A549 (cell line): ENCODE measurements around the gene OR5L1. TPM values are rescaled to one million over a fixed set of nuclear protein-coding genes. Genes with fewer than 3 reads are reported as not detected.

ENCODE experiments used
- ATAC-seq, 2 experiments: fragments of 200-7000 bp in 1 of 2; fragments of >200 bp in 1 of 2; cut with Nextera tagmentation in 1 of 2; cut with Tn5 transposase in 1 of 2; 3 replicates each; pipeline versions ENCODE4 v1.8.0 to v1.9.1; 2018 to 2020; ENCODE audit warnings: mild to moderate bottlenecking in 1 of 2, moderate library complexity in 1 of 2
- CTCF ChIA-PET: fragments of 300-600 bp; sonication (Branson Sonifier 250); formaldehyde crosslinking; extraction: SDS; loops from one replicate; lab custom pipeline; 2021; ENCODE audit warnings: antibody characterized with exemption, inconsistent platforms; lab: Yijun Ruan, JAX
- POLR2A ChIA-PET: fragments of 350-600 bp; formaldehyde crosslinking; extraction: SDS; loops from one replicate; lab custom pipeline; 2021; ENCODE audit warnings: antibody characterized with exemption, inconsistent platforms; lab: Yijun Ruan, JAX
- DNase-seq, 2 experiments: peaks; one replicate each; pipeline versions ENCODE4 v3.0.0 to v3.0.0-alpha.2; 2011 to 2016; ENCODE audit warnings: low read depth in 1 of 2, low spot score in 1 of 2
- FAIRE-seq: peaks from 2 replicates; lab custom pipeline; 2011; peaks lifted over from hg19 to GRCh38; lab: Jason Lieb, UNC
- H3K27ac ChIP-seq, 2 experiments: fragments of >200 bp; sonication (Bioruptor Twin); formaldehyde crosslinking; 3 replicates each; pipeline ENCODE4 v1.5.1; 2016 to 2017
- H3K4me1 ChIP-seq: fragments of >200 bp; sonication (Bioruptor Twin); formaldehyde crosslinking; 3 replicates; pipeline ENCODE4 v1.6.1; 2016
- H3K4me2 ChIP-seq: fragments of >200 bp; sonication (Bioruptor Twin); formaldehyde crosslinking; 3 replicates; pipeline ENCODE4 v1.6.1; 2016
- H3K4me3 ChIP-seq: fragments of >200 bp; sonication (Bioruptor Twin); formaldehyde crosslinking; 3 replicates; pipeline ENCODE4 v1.5.1; 2016
- H3K9me3 ChIP-seq: fragments of >200 bp; sonication (Bioruptor Twin); formaldehyde crosslinking; 3 replicates; pipeline ENCODE4 v1.6.1; 2016
- CHD2 ChIP-seq: fragments of 150-350 bp; IDR thresholded peaks from 2 replicates; pipeline ENCODE4 v1.6.1; 2014; ENCODE audit warnings: low read length; ENCODE audit not compliant: partially characterized antibody
- CTCF ChIP-seq: fragments of >200 bp; sonication (Bioruptor Twin); formaldehyde crosslinking; IDR thresholded peaks from 3 replicates; pipeline ENCODE4 v1.5.1; 2016
- ELK1 ChIP-seq: fragments of 150-350 bp; IDR thresholded peaks from 2 replicates; pipeline ENCODE4 v1.6.1; 2014; ENCODE audit warnings: low read depth, mild to moderate bottlenecking, low read length
- EP300 ChIP-seq, 2 experiments: fragments of >200 bp; sonication (Bioruptor Twin); formaldehyde crosslinking; IDR thresholded peaks; 2 replicates in 1 of 2; 3 replicates in 1 of 2; pipeline ENCODE4 v1.6.1; 2016 to 2017
- FOSB ChIP-seq: fragments of 250-450 bp; sonication (Bioruptor Pico); IDR thresholded peaks from 2 replicates; pipeline ENCODE4 v1.5.0; 2020; ENCODE audit warnings: mild to moderate bottlenecking, moderate library complexity
- JUNB ChIP-seq: fragments of >200 bp; sonication (Bioruptor Twin); formaldehyde crosslinking; IDR thresholded peaks from 2 replicates; pipeline ENCODE4 v1.6.1; 2016
- KDM5A ChIP-seq: fragments of 200-600 bp; sonication (generic); IDR thresholded peaks from 2 replicates; pipeline ENCODE4 v1.6.1; 2016; ENCODE audit warnings: antibody characterized with exemption, mild to moderate bottlenecking
- MAX ChIP-seq: IDR thresholded peaks from 2 replicates; pipeline ENCODE4 v1.6.1; 2012
- MAZ ChIP-seq: fragments of 150-350 bp; IDR thresholded peaks from 2 replicates; pipeline ENCODE4 v1.6.1; 2014; ENCODE audit warnings: antibody characterized with exemption, low read depth, low read length, borderline replicate concordance
- NR3C1 ChIP-seq: fragments of >200 bp; sonication (Bioruptor Twin); formaldehyde crosslinking; IDR thresholded peaks from 3 replicates; pipeline ENCODE4 v1.6.1; 2017
- PHF8 ChIP-seq: fragments of 200-600 bp; sonication (generic); IDR thresholded peaks from 2 replicates; pipeline ENCODE4 v1.6.1; 2016; ENCODE audit warnings: low read depth, mild to moderate bottlenecking, antibody characterized with exemption, moderate library complexity, borderline replicate concordance
- POLR2A ChIP-seq: IDR thresholded peaks from 2 replicates; pipeline ENCODE4 v1.6.1; 2012; ENCODE audit warnings: mild to moderate bottlenecking, low read length
- RAD21 ChIP-seq, 2 experiments: fragments of >200 bp in 1 of 2; sonication (Bioruptor Twin) in 1 of 2; formaldehyde crosslinking in 1 of 2; IDR thresholded peaks in 1 of 2; conservative IDR thresholded peaks in 1 of 2; 2 replicates in 1 of 2; 3 replicates in 1 of 2; pipeline ENCODE4 v1.6.1; 2012 to 2018; ENCODE audit warnings: inconsistent platforms in 1 of 2
- SMC3 ChIP-seq: fragments of >200 bp; sonication (Bioruptor Twin); formaldehyde crosslinking; IDR thresholded peaks from 3 replicates; pipeline ENCODE4 v1.6.1; 2018; ENCODE audit warnings: inconsistent platforms
- USF2 ChIP-seq: fragments of 450-650 bp; IDR thresholded peaks from 2 replicates; pipeline ENCODE4 v1.6.1; 2014; ENCODE audit warnings: antibody characterized with exemption
- ZFP36 ChIP-seq: fragments of 450-650 bp; IDR thresholded peaks from 2 replicates; pipeline ENCODE4 v1.6.1; 2014; ENCODE audit warnings: borderline replicate concordance; ENCODE audit not compliant: partially characterized antibody
- ZSCAN20 ChIP-seq: fragments of 250-450 bp; sonication (Bioruptor Pico); IDR thresholded peaks from 2 replicates; pipeline ENCODE4 v1.8.0; 2022; ENCODE audit warnings: mild to moderate bottlenecking, moderate library complexity
- WGBS: methylation state at CpG from one replicate; pipeline ENCODE4 v1.1.6; 2017; ENCODE audit errors: missing lambda C conversion rate; 5-methylcytosine and 5-hydroxymethylcytosine counted together
- polyA plus RNA-seq, 4 experiments: library from polyadenylated mRNA; depleted of rRNA in 3 of 4; stranded (reverse); fragments of >200 nt; fragmentation: RNase III in 1 of 4; extraction: RNeasy Plus Mini Kit Qiagen cat#74134 plus additional on column Dnase treatment in 1 of 4; gene quantifications; 2 replicates in 3 of 4; 3 replicates in 1 of 4; pipeline ENCODE4 v1.2.3, GENCODE V29; 2011 to 2017

Gene OR5L1
- polyA plus RNA-seq, 2 of the 4 experiments (the other 2 are of a cell fraction): not detected

GRCh38 chr11:55793321-55793720 lies 17.8 kb upstream of the OR5L1 start (continued):
- TF ChIP-seq ELK1: no peak

GRCh38 chr11:55795256-55795655 lies 15.9 kb upstream of the OR5L1 start, which contains the start of gene OR5D14:
TSS of gene OR5D14 (plus strand) at chr11:55795556. CDS start at chr11:55795556, 0 bp downstream.
- ATAC-seq (no peak), FAIRE-seq (no peak), DNase-seq (no peak)
- ChIA-PET CTCF (no interaction called here), POLR2A (no interaction called here)
- TF ChIP-seq ZSCAN20 (CRISPR knock-in tag): no peak
- no peak within 1 kb of the TSS for H3K27ac ChIP-seq
- no peaks in the 10 kb centered on the region; the same call in 2 of the 3 replicates for H3K9me3 ChIP-seq
- H3K4me2 ChIP-seq: no peak within 1 kb of the TSS
- no peaks in the 10 kb centered on the region for H3K4me1 ChIP-seq
- no peak within 1 kb of the TSS for H3K4me3 ChIP-seq

- POLR2A ChIA-PET: no interaction called here
- no peak overlapping the region for H3K4me2 ChIP-seq
- no peaks in the 10 kb centered on the region for H3K9me3 ChIP-seq
- no peak overlapping the region for H3K27ac ChIP-seq
- no peak for ATAC-seq
- no peak for FAIRE-seq
- TF ChIP-seq ZFP36 (peak; percentile 66), PHF8 (no peak)
- TF ChIP-seq, all 56 proteins: peak for 1
- DNase-seq: no peak
- 14% methylated on average over 1 of the region's 1 CpG for WGBS
- H3K4me3 ChIP-seq: no peak overlapping the region
- no peaks in the 10 kb centered on the region for H3K4me1 ChIP-seq
- CTCF ChIA-PET: no interaction called here
These were observed 4.9 kb upstream of the OR5L1 start for GRCh38 chr11:55806248-55806647.

- Histone ChIP-seq H3K9me3 (no peaks in the 10 kb centered on the region), H3K4me1 (no peaks in the 10 kb centered on the region), H3K4me2 (no peak within 1 kb of the TSS), H3K27ac (no peak within 1 kb of the TSS), H3K4me3 (no peak within 1 kb of the TSS)
- TF ChIP-seq POLR2A (no peak), MAX (no peak)
- CTCF ChIA-PET: no interaction called here
- FAIRE-seq: no peak
- no peak for DNase-seq
- POLR2A ChIA-PET: no interaction called here
- ATAC-seq: no peak
- WGBS: 25% methylated on average over 5 of the region's 5 CpGs
These were observed 8.2 kb downstream of the OR5L1 start, which contains the start of gene OR5D18 for GRCh38 chr11:55819330-55819729. TSS of gene OR5D18 (plus strand) at chr11:55819630. CDS start at chr11:55819630, 0 bp downstream.

- no peak for ATAC-seq
- POLR2A ChIA-PET: no interaction called here
- H3K4me2 ChIP-seq: no peak within 1 kb of the TSS
- TF ChIP-seq JUNB (no peak), PHF8 (no peak), CTCF (no peak), SMC3 (no peak), USF2 (no peak), POLR2A (no peak), MAZ (no peak), NR3C1 (no peak), KDM5A (no peak), EP300 (IDR thresholded peaks at IDR 0.05) (no peak), CHD2 (no peak), RAD21 (conservative IDR thresholded peaks at IDR 0.05 in 1 of 2, IDR thresholded peaks at IDR 0.05 in 1 of 2) (no peak), FOSB (CRISPR knock-in tag) (no peak)
- TF ChIP-seq, all 56 proteins: peak for 0
- CTCF ChIA-PET: no interaction called here
- Histone ChIP-seq H3K4me3 (no peak within 1 kb of the TSS), H3K27ac (no peak within 1 kb of the TSS), H3K9me3 (no peaks in the 10 kb centered on the region), H3K4me1 (no peaks in the 10 kb centered on the region)
- DNase-seq (no peak), FAIRE-seq (peak; percentile 59)
These were observed 15.8 kb downstream of the OR5L1 start, which contains the start of gene OR5L2 for GRCh38 chr11:55826919-55827318. TSS of gene OR5L2 (plus strand) at chr11:55827219. CDS start at chr11:55827219, 0 bp downstream.
